HG03064 (cell line): ENCODE data around the gene NFS1.

ENCODE experiments used
- ATAC-seq: cut with Tn5 transposase; IDR thresholded peaks from one replicate; pipeline ENCODE4 v1.9.1; 2021; ENCODE audit warnings: low read depth; ENCODE audit not compliant: unreplicated experiment

The NFS1 gene

GRCh38 chr20:35644806-35645205 lies 54.3 kb downstream of the NFS1 start:
- no peak for ATAC-seq

GRCh38 chr20:35643045-35643444 lies 56.1 kb downstream of the NFS1 start:
- ATAC-seq: no peak

DNA sequence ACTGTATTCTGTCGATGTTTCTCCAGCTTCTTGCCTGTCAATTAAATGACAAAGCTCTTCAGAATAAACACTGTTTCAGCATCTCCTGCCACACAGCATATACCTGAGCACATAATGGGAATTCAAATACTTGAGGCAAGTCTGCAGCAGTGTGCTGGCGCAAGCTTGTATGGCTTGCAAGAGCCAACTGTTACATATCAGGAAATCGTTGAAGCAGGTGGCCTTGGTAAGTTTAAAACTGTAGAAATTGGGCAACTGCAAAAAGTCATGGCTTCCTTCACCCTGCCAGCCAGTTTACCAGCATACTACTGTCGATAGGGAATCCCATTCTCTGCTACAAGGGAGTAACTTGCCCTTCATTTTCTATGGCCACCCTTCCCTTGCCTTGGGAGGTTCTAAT lies 57.4 kb downstream of the NFS1 start:
- ATAC-seq: no peak

- ATAC-seq: no peak
Measured at GRCh38 chr20:35640724-35641123, 58.4 kb downstream of the NFS1 start.

DNA sequence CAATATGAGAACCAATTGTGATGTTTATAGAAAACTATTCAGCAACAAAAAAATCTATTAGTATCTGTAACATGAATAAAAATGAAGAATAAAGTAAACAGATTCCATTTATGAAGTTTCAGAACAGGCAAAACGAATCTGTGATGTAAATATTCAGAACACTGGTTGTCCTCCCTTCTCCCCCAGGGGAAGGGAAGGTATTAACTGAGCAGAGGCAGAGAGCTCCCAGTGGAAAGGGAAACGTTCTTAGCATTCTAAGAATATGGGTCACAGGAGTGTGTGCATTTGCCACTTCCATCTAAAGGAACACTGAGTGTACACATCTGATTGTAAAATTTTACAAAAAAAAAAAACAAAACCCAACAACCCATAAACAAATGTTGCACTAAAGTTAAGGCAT lies 60.4 kb downstream of the NFS1 start:
- ATAC-seq: no peak

GRCh38 chr20:35637276-35637675 lies 61.9 kb downstream of the NFS1 start:
- no peak for ATAC-seq

DNA sequence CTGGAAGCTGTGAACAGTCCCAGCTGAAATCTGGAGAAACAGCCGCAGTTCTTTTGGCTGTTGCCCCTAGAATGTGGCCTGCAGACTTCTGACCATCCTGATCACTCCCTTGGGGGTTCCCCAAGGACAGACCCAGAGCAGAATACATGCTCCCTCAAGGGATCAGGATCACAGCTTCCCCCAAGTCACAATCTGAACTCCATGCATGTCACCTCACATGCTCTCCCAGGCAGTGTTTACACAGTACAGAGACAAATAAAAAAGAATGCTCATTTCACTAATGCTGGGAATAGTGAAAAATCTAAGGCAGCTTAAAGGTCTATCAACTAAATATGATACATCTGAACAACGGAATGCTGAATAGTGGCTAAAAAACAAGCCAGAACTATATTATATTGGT lies 63.1 kb downstream of the NFS1 start:
- no peak for ATAC-seq

GRCh38 chr20:35635652-35636051 lies 63.5 kb downstream of the NFS1 start:
- ATAC-seq: no peak

DNA sequence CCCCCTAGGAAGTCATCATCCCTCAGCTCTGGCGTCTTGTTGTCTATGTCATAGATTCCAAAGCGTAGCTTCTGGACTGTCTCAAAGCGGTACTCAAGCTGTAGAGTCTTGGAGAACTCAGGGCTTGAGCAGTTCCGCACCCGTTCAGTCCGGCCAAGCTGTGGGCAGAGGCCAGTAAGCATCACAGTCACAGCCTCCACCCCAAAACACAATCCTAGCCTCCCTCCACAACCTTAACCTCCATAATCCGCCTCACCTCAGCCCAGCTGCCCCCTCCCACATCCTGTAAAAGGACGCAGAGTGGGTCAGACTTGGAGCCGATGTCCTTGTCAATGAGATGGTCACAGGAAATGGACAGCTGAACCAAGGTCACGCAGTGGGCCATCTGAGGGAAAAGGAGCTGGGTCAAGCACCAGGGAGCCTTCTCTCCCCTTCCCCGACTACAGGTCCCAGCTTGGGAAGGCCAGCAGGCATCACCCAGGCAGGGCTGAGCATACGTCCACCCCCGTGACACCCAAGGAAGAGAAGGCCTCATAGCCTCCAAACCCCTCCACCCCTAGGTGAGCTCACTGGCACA lies 66.5 kb downstream of the NFS1 start:
- ATAC-seq: no peak

DNA sequence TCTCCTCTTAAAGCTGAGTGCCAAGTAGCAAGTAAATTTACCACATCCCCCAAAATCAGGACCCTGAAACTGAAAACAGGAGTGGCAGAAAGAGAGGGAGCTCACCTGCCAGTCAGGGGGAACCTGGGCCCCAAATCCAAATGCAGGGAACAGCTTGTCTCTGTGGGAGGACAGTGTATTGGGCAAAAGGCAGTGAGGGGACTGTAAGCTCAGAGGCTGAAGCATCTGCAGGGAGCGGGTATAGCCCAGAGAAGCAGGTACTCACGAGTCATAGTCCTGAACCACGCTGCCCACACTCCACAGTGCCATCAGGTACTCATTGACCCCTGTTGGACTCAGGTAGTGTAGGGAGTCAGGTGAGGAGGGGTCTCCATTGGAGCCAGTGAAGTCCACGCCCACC lies 68.5 kb downstream of the NFS1 start:
- no peak for ATAC-seq

GRCh38 chr20:35629427-35630145 lies 69.6 kb downstream of the NFS1 start:
- no peak for ATAC-seq

DNA sequence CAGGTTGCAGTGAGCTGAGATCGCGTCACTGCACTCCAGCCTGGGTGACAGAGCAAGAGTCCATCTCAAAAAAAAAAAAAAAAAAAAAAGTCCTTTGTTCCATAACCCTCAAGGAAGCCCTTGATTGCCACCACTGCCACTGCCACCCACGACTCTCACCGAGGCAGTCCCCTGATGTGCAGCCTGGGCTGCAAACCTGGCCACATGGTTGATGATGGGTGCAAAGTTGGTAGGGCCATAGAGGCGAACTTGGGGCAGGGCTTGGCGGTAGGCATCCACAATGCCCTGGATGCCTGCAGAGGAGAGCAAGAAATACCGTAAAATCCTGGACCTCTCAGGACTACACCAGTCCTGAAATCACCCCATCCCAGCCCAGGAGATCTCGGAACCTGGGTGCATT lies 72.0 kb downstream of the NFS1 start:
- ATAC-seq: no peak

- ATAC-seq: no peak
Measured at GRCh38 chr20:35626386-35627001, 72.7 kb downstream of the NFS1 start.

- ATAC-seq: no peak
Measured at GRCh38 chr20:35625584-35626385, 73.4 kb downstream of the NFS1 start.

DNA sequence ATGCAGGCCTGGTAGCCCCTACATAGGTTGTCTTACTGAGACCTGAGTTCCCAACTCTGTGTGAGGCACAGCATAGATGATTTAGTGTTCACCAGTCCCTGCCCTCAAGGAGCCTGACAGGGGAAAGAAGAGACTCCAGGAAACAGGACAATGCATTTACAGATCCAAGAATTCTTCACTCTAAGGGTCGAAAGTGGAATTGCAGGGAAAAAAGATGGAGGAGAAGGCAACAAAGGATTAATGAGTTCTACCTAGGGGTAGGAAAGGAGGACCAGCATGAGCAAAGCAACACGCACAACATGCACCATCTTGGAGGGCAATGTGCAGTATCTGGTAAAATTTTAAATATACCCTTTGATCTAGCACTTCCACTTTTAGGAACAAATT lies 77.6 kb downstream of the NFS1 start:
- no peak for ATAC-seq

- no peak for ATAC-seq
Measured at GRCh38 chr20:35620818-35621559, 78.2 kb downstream of the NFS1 start.

- ATAC-seq: peak; percentile 33
Measured at GRCh38 chr20:35619196-35620095, 79.7 kb downstream of the NFS1 start.

DNA sequence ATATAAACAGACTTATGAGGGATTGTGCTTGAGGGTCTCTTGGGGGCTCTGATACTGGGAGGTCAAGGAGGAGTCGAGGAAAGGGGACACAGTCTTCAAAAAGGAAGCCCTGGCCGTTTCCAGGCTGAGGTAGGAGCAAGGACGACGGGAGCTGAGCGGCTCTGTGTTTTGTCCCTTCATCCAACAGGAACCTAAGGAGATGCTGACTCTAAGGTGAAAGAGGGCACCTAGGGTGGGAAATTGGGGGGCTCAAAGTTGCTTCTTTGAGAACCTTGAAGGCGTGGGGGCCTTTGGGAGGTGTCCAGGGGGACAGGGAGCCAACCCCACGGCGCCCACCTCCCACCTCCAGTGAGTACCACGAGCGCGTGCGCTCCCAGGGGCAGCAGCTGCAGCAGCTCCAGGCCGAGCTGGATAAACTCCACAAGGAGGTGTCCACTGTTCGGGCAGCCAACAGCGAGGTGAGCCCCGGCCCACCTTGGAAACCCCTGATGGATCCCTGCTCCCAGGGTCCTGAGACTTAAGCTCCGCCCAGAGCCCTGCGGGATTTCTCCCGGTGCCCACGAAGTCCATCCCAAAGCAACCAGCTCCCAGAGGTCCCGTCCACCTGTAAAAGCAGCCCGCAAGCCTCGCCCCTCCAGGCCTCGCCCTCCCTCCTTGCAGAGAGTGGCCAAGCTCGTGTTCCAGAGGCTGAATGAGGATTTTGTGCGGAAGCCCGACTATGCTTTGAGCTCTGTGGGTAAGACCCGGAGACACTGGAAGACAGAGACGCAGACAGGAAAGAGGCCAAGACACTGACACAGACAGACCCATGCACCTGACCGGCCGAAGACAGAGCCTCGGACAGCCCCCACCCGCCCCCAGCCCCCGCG lies 80.7 kb downstream of the NFS1 start:
- ATAC-seq: no peak
